GM19468 (cell line): ENCODE data around the gene SUGCT.

ENCODE experiments used
- ATAC-seq: cut with Tn5 transposase; IDR thresholded peaks from one replicate; pipeline ENCODE4 v1.9.1; 2021; ENCODE audit warnings: mild to moderate bottlenecking, moderate library complexity, moderate number of reproducible peaks; ENCODE audit not compliant: unreplicated experiment; ENCODE audit errors: extremely low read depth

SUGCT gene

DNA sequence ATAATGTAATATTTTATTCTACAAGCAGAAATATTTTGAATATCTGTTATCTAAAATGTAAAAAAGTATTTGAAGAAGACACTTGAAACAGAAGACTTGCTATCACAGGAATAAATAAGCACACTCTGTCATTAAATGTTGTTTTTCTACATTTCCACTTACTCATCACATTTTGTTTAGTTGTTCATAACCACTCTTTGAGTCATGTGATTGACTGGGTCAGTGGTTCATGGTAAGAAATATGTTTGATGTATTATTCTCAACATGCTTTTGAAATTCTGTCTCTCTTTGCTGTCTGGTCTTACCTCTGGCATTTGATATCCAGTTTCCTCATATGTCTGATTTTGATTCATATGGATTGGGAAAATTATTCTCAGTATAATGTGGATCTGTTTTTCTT, 171.8 kb downstream of the SUGCT start:
- no peak for ATAC-seq

DNA sequence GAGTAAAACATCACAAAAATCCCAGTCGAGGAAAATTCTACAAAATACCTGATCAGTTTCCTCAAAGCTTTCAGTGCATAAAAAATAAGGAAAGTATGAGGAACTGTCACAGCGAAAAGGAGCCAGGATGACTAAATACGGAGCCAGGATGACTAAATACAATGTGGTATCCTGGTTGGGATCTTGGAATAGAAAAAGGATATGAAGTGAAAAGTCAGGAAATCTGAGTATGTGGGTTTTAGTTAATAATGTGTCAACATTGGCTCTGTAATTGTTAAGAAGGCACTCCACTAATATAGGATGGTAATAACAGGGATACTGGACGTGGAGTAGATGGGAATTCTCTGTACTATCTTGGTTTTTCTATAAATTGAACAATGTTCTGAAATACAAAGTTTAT, 175.5 kb downstream of the SUGCT start:
- no peak for ATAC-seq

DNA sequence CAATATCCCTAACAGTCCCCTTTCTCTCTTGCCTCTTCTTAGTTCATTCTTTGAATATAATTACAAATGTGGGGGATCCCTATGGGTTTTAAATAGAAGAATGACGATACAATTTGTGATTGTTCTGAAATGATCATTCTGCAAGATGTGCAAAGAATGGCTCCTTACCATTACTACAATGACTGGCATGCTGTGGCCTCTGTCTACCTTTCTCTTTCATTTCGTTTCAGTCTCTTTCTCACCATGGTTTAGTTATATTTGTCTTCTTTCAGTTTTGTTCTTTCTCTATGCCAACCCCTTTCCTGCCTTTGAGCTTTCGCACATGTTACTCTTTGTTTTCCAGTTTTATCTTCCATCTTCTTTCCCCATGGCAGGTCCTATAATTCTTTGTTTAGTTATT, 176.5 kb downstream of the SUGCT start:
- ATAC-seq: peak; percentile 97

DNA sequence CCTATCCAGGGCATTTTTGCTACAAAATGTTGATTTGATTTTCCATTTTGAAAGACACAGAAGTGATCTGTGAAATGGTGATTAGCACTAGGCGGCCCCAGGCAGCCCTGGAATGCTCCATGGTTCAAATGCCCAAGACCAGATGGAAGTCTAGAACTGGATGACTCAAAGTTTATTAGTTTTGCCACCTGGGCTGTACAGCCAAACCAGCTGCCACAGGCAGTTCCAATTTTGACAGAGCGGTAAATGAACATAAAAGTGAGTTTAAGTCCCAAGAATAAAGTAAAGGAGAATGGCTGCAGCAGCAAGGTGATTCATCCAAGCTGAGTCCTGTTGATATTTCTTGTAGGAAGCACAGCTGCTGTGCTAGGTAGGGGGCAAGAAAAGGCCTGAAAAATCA, 180.5 kb downstream of the SUGCT start:
- no peak for ATAC-seq

DNA sequence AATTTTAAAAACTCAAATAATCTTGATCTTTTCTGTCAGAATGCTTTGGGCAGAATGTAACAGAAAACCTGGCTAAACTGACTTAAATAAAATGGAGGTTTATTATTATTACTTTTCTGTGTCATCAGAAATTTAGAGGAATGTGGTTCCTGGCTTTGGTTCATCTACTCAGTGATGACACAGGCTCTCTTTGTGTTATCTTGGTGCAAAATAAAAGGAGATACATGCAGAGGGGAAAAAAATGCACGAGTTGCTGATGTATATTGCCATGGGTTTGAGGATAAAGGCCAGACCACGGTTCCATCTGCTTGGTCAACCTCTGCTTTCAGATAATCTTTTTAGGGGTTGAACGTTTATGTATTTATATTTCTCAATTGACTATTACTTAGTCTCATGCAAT, 181.4 kb downstream of the SUGCT start:
- ATAC-seq: no peak

DNA sequence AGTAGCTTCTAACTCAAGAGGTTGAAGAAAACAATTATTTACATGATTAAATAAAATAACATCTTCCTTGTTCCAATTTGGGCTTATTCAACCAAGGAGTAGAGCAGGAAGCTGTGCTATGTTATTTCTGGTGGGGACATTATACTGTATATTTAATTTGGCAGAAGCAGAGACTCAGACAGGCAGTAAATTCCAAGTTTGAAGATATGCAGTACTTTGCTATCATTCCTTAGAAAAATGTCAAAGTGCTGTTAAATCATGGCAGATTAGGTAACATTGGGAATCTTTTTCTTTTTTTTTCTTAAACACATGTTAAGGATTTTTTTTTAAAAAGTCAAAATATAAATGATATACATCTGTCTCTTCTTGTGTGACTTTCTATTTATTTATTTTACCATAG, 190.1 kb downstream of the SUGCT start:
- no peak for ATAC-seq

DNA sequence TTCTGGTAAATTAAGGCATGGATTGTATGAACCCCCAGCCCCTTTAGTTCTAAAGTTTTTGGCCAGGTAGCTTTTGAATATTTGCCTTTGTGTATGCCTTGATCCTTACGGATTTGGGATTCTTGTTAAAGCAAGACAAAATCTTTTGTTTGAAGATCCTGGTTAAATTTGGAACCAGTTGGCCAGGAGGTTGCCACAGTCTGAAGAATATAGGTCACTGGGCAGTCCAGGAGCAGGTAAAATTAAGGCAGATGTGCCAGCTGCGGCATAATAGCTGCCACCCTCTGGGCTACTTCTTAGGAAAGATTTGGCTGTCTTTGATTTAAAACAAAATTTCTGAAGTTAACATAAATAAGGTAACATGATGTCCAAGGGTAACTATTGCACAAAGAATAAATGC, 192.3 kb downstream of the SUGCT start:
- ATAC-seq: no peak

DNA sequence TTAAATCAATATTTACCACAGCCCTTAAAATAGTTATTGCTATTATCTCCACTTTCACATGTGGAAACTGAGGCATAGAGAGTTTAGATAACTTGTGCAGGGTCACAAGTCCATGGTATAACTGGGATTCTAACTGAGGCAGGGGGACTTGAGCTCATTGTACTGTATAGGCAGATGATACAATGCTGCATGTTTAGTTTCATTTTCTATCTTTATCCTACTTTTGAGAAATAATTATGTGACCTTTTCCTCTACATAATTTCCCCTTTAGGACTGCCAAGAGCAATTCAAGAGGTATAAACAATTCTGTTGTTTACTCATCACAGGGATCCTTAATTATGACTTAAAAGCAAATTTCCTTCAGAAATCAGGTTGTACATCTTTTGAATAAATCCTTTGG, 193.1 kb downstream of the SUGCT start:
- ATAC-seq: no peak

DNA sequence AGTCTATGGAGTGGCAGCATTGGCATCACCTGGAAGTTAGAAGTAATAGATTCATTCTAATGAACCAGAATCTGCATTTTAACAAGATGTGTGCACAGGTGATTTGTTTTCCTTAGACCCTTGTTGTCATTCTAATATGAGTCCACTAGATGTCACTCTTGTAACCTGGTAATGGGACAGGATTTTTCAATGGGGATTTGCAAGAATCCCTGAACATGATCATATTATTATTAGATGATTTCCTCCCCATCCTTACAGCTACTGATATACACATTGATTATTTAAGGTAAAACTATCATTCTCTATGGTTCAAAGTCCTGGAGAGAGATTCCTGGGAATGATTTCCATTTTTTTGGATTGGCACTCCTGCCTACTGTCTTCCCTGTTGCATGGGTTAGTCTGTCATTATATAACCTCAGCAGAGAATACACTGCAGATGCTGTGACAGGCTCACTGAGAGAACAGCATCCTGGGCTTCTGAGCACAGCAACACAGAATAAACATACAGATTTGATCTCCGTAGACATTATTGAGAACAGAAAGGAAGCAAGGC, 194.9 kb downstream of the SUGCT start:
- ATAC-seq: no peak

DNA sequence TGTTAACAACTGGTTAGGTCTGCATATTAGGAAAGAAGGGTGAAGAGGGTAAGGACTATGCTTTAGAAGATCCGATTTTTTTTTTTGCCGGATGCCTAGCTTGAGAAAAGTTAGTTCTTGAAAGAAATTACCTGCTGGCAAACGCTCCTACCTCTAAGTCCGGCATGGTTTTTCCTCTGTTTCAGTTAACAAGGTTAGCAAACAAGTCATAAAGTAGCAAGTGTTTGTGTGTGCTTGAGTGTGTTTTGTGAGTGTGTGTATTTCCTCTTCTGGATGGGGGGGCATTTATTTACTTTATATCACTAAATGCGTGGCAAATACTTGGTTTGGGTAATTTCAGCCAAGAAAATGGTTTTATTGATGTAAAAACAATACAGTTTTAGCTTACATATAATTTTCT, 195.6 kb downstream of the SUGCT start:
- ATAC-seq: no peak

DNA sequence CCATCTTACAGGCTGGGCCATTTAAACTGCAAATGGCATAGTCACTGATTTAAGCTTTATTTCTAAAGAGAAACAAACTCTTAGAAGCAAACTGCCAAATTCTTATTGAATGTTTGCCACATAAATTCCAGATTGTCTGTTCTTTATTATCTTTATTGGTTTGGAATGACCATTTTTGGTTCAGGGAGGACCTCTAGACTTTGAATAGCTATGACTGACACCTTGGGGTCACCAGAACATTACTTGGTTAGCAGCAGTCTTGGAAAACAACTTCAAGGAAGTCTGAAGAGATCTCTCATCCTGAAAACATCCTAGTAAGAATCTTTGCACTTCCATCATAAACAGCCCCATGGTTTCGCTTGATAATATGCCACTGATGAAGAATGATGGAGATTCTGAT, 197.1 kb downstream of the SUGCT start:
- no peak for ATAC-seq

DNA sequence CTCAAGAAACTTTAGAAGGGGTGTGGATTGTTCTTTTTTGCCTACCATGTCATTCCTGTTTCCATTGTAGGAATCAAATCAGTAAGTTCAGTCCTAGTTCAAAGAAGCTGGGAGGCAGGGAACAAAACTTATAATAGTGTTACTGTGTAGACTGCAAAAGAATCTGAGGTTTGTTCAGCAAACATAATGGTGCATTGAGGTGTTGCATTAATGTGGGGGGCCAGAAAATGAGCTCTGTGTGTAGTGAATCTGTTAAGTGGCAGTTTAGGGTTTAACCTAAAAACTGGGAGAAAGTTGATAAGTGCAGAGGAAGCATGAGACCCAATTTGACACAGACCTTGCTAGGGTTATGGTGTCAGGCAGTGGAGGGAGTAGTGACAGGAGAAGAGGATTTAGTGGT, 197.7 kb downstream of the SUGCT start:
- ATAC-seq: no peak

DNA sequence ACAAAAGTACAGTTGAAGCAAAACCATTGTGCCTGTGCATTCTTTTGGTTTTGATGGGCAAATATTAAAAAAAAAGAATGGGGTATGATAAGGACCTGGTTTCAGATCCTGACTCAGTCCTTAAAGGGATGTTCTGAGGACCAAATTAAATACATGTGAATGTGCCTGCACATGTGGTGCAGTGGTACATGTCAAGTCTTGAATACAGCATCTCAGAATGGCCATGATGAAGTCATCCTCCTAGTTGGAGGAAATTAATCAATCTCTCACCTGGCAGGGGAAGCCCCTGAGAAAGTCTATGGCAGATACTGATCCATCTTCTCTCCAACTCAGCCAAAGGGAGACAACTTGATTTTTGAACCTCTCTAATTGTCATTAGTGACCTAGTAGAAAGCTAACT, 207.0 kb downstream of the SUGCT start:
- ATAC-seq: no peak

DNA sequence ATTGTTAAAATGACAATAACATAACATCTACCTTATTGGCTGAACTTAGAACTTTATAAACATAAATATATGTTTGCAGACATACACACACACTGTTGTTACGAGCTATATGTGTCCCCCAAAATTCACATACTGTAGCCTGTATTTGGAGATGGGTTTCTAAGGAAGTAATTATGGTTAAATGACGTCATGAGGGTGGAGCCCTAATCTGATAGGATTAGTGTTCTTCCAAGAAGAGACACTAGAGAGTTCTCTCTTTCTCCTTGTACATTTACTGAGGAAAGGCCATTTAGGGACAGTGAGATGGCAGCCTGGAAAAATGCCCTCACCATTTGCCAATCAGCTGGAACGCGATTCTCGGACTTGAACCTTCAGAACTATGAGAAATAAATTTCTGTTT, 211.7 kb downstream of the SUGCT start:
- ATAC-seq: no peak

DNA sequence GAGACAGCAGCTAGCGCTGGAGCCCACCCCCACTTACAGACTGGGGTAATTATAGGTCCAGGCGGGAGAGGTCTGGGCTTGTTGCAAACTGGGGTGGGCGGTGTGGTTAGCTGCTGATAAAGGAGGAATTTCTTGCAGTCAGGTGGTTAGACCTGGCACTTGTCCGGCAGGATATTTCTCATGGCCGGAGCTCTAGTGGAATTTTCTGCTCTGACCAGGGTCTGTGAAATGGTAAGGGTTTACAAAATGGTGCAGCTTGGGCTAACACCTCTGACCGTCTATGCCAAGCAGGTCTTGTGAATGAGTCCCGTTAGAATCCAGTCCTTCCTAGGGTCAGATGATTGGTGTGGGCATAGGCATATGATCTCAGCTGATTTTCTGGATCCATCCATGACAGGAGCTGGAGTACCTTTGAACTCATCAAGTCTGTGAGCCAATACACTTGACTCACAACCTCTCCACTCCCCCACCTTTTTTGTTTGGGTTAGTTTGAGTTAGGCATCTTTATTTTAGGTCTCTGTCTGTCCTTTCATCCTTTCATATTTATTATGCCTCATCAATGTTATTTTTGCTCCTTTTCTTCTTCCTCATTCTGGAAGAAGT, 213.4 kb downstream of the SUGCT start:
- ATAC-seq: no peak

DNA sequence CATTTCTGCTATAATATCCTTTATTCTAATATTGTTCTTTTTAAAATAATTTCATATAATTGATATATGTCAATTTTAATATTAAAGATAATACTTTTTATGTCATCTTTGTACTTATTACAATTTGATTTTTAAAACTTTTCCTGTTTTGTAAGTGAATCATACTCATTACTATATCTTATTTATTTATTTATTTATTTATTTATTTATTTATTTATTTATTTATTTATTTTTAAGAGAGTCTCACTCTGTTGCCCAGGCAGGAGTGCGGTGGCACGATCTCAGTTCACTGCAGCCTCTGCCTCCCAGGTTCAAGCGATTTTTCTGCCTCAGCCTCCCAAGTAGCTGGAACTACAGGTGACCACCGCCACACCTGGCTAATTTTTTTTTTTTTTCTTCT, 215.3 kb downstream of the SUGCT start:
- no peak for ATAC-seq

DNA sequence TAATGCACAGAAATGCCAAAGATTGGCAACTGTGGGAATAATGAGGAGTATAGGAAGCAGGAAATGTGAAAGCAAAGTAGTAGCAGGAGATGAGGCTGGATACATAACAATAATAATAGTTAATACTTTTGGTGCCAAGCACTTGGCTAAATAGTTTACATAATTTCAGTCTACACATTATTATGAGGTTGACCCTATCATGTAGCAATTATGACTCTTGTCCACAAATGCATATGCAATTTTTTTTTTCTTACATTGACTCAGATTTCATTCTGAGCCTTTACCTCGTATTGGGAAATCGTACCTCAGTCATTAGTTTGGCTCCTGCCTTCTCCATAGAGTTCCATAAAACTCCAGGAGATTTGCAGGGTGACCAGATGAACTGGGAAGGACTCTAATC, 219.9 kb downstream of the SUGCT start:
- no peak for ATAC-seq

DNA sequence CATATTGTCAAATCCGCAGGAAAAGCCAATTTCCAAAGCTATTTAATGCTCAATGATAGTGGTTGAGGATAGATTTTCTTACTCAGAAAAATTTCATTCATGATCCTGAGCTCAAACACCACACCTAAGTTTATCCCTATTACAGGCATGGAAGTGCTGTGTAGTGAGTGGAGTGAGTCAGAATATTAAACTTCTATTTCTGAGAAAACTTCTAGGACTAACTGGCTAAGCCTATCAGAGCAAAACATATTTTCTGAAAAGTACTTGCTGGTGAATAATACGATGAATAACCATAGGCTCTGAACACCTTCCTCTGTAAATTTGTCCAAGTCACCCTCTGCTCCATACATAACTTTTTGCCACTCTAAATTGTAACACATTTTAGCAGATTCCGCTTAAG, 221.5 kb downstream of the SUGCT start:
- no peak for ATAC-seq

DNA sequence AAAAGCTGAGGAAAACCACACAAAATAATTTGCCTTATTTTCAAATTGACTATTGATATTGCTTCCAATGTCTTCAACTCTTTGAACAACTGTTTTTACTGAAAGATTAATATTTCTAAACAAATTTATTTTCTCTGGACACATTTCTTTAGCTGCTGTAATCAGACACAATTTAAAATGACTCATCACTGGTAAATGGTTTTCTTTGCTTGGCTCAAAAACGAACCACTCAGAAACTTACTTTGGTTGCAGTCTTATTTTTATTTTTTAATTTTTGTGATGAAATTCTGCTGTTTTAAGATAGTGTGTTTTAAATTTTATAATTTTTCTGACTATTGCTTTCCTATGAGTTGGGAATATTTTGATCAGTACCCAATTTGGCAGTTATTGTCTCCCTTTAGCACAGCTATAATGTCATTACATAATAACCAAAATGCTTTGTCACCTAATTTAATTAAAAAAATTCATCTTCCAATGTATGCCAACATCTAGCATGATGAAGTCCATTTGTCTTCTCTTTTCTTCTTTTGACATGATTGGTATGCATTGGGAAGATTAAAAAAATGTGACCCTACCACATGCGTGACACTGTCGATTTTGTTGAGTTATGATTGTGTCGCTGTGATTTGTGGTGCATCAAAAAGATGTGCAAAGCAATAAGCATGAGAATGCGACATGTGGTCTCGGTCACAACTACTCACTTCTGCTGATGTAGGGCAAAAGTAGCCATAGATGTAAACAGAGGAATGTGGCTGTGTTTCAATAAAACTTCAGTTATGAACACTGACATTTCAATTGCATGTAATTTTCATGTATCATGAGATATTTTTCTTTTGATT, 222.3 kb downstream of the SUGCT start:
- no peak for ATAC-seq

DNA sequence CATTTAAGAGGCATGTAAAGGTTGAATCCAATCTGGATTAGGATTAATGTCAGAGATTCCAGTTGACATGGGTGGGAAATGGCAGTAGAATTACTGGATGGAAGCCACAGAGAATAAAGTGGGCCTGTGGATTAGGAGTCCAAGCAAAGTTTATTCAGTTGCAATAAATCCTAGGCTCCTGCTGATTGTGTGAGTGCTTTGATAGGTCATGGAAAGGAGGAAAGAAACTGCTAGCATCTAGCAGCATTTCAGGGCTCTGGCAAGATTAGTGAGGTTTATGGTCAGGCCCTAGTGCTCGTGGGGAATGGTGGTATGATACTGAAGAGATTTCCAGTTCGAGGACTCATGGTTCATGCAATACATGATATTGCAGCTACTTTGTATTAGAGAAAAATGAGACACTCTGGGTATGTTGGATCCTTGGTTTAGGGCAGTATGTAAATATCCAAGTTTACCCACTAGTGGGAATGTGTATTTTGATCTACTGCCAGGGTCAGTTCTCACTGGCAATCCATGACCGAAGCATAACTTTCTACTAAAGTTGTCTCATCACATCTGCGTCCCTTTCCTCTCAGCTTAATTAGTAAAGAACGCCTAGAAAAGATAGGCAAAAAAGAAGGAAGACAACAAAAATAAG, 235.0 kb downstream of the SUGCT start:
- ATAC-seq: no peak

DNA sequence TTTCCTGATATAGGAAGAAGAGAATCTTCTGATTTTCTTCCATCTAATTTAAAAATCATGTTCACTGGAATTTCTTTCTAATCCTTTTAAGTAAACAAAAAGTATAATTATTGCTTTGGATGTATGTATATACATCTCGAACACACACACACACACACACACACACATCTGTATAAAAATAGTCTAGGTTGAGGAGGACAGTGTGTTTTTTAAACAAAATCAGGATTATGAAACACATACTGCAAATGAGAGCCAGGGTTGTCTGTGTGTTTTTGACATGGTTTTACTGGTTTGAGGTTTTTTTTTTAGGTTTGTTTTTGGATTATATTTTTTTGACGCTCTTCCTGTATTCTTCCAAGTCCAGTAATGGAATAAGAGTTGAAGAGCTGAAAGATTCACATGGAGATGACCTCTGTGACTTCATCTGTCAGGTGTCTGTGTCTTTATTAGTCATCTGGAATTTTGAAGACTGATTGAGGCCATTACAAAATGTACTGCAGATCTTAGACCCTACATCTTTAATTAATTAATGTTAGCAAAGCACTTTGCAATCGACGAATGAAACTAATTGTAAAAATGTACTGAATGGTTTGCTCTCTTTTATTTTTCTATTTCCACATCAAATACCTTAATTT, 237.1 kb downstream of the SUGCT start:
- no peak for ATAC-seq
